ENCODE data around the gene ISG15.

ISG15 gene

GRCh38 chr1:970973-971730 is 42.1 kb upstream of the ISG15 start:
- ChIA-PET POLR2A (no interaction called here), CTCF (no interaction called here)
- no peak for DNase-seq (ENCODE audit: extremely low spot score)
- no peak for TF ChIP-seq FOXA1 (IDR thresholded peaks at IDR 0.05)
- TF ChIP-seq ZNF384 (IDR thresholded peaks at IDR 0.05): no peak
- no peak for TF ChIP-seq CTBP1 (IDR thresholded peaks at IDR 0.05; ENCODE audit: borderline replicate concordance)
- TF ChIP-seq NFRKB (IDR thresholded peaks at IDR 0.05): no peak
- no peak for TF ChIP-seq HDGF (IDR thresholded peaks at IDR 0.05; ENCODE audit: borderline replicate concordance)
- TF ChIP-seq L3MBTL2 (conservative IDR thresholded peaks at IDR 0.05): no peak
- TF ChIP-seq LEF1 (IDR thresholded peaks at IDR 0.05; ENCODE audit: borderline replicate concordance): no peak
- no peak for TF ChIP-seq SP1 (IDR thresholded peaks at IDR 0.05)
- no peak for TF ChIP-seq PKNOX1 (IDR thresholded peaks at IDR 0.05)
- TF ChIP-seq ELF4 (IDR thresholded peaks at IDR 0.05): no peak
- no peak for TF ChIP-seq FOXM1 (IDR thresholded peaks at IDR 0.05; ENCODE audit: borderline replicate concordance)
- TF ChIP-seq TARDBP (IDR thresholded peaks at IDR 0.05): no peak
- TF ChIP-seq FOXK2 (IDR thresholded peaks at IDR 0.05): no peak
- no peak for TF ChIP-seq BHLHE40 (IDR thresholded peaks at IDR 0.05; ENCODE audit: borderline replicate concordance)

GRCh38 chr1:971751-972506 is 41.4 kb upstream of the ISG15 start:
- TF ChIP-seq CTBP1 (IDR thresholded peaks at IDR 0.05; ENCODE audit: borderline replicate concordance): no peak
- TF ChIP-seq PKNOX1 (IDR thresholded peaks at IDR 0.05): no peak
- TF ChIP-seq ELF4 (IDR thresholded peaks at IDR 0.05): no peak
- no peak for TF ChIP-seq LEF1 (IDR thresholded peaks at IDR 0.05; ENCODE audit: borderline replicate concordance)
- no peak for TF ChIP-seq SUZ12 (IDR thresholded peaks at IDR 0.05)
- TF ChIP-seq FOXM1 (IDR thresholded peaks at IDR 0.05; ENCODE audit: borderline replicate concordance): no peak
- TF ChIP-seq L3MBTL2 (conservative IDR thresholded peaks at IDR 0.05): no peak
- no peak for TF ChIP-seq ARNT (IDR thresholded peaks at IDR 0.05)
- no peak for TF ChIP-seq HDGF (IDR thresholded peaks at IDR 0.05; ENCODE audit: borderline replicate concordance)
- no peak for TF ChIP-seq SP1 (IDR thresholded peaks at IDR 0.05)
- no peak for TF ChIP-seq FOXA1 (IDR thresholded peaks at IDR 0.05)
- TF ChIP-seq BHLHE40 (IDR thresholded peaks at IDR 0.05; ENCODE audit: borderline replicate concordance): no peak
- TF ChIP-seq ZNF384 (IDR thresholded peaks at IDR 0.05): no peak
- no peak for TF ChIP-seq NFRKB (IDR thresholded peaks at IDR 0.05)
- ChIA-PET POLR2A (no interaction called here), CTCF (no interaction called here)
- no peak for DNase-seq (ENCODE audit: extremely low spot score)

- ChIA-PET CTCF (no interaction called here), POLR2A (no interaction called here)
- TF ChIP-seq SP1 (IDR thresholded peaks at IDR 0.05): no peak
- no peak for TF ChIP-seq HDGF (IDR thresholded peaks at IDR 0.05; ENCODE audit: borderline replicate concordance)
- no peak for TF ChIP-seq TARDBP (IDR thresholded peaks at IDR 0.05)
- no peak for TF ChIP-seq CTBP1 (IDR thresholded peaks at IDR 0.05; ENCODE audit: borderline replicate concordance)
- TF ChIP-seq PKNOX1 (IDR thresholded peaks at IDR 0.05): no peak
- no peak for TF ChIP-seq NFRKB (IDR thresholded peaks at IDR 0.05)
- TF ChIP-seq SUZ12 (IDR thresholded peaks at IDR 0.05): no peak
- TF ChIP-seq BHLHE40 (IDR thresholded peaks at IDR 0.05; ENCODE audit: borderline replicate concordance): no peak
- TF ChIP-seq ZNF384 (IDR thresholded peaks at IDR 0.05): no peak
- no peak for TF ChIP-seq FOXK2 (IDR thresholded peaks at IDR 0.05)
- TF ChIP-seq ARNT (IDR thresholded peaks at IDR 0.05): no peak
- TF ChIP-seq FOXM1 (IDR thresholded peaks at IDR 0.05; ENCODE audit: borderline replicate concordance): no peak
- TF ChIP-seq FOXA1 (IDR thresholded peaks at IDR 0.05): no peak
- TF ChIP-seq ELF4 (IDR thresholded peaks at IDR 0.05): no peak
- no peak for TF ChIP-seq L3MBTL2 (conservative IDR thresholded peaks at IDR 0.05)
- no peak for TF ChIP-seq LEF1 (IDR thresholded peaks at IDR 0.05; ENCODE audit: borderline replicate concordance)
- DNase-seq (ENCODE audit: extremely low spot score): no peak
Measured at GRCh38 chr1:972726-973458, 40.4 kb upstream of the ISG15 start.

- no peak for DNase-seq (ENCODE audit: extremely low spot score)
- TF ChIP-seq ELF4 (IDR thresholded peaks at IDR 0.05): no peak
- TF ChIP-seq SP1 (IDR thresholded peaks at IDR 0.05): no peak
- no peak for TF ChIP-seq HDGF (IDR thresholded peaks at IDR 0.05; ENCODE audit: borderline replicate concordance)
- TF ChIP-seq L3MBTL2 (conservative IDR thresholded peaks at IDR 0.05): no peak
- no peak for TF ChIP-seq PKNOX1 (IDR thresholded peaks at IDR 0.05)
- TF ChIP-seq FOXK2 (IDR thresholded peaks at IDR 0.05): no peak
- no peak for TF ChIP-seq SUZ12 (IDR thresholded peaks at IDR 0.05)
- POLR2A ChIA-PET: no interaction called here
- CTCF ChIA-PET: no interaction called here
Measured at GRCh38 chr1:973459-974292, 39.6 kb upstream of the ISG15 start.

Measured in HEK293T (cell line).